ENCODE measurements around the gene USP7. TPM values are rescaled to one million over a fixed set of nuclear protein-coding genes. Genes with fewer than 3 reads are reported as not detected.

USP7 gene
- polyA plus RNA-seq, 1 donor = 110 TPM

DNA sequence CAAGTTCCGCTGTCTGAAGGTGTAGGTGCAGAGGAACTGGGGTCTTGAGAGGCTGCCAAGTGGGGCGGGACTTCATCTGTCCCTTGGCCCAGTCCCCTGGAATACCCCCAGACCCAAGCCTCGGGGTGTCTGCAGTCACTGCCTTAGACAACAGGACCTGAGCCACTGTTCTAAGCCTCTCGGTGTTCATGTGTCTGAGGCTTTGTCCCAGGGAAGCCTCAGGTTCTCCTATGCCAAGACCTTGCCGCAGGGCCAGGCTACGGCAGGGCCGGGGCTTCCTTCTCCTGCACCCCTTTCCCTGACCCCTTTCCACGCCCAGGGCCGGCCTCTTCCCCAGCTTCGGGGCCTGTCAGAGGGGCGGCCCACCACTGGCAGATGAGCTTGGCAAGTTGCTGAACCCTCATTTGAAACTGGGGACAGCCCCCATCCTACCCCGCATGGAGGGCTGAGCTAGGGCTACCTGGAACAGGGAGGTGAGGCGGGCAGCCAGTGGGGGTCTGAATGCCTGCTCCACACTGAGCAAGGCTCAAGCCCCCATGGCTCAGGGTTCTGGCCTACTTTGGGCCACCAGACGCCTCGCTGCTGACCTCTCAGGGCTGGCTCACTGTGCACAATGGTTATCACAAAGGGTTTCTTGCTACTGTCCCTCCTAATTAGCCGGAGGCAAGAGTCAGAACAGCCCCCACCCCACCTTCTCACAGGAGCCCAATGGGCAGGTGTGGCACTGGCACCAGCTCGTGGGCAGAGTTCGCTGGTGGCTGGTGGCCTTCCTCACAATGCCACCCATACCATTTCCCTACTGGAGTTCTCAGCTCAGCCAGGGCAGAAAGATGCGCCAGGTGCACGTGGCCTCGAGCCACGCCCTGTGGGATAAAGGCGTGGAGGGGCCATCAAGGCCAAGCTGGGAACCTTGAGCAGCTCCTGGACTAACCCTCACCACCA lies 74.5 kb downstream of the USP7 start:
- Histone ChIP-seq H3K4me1 (ENCODE audit: control insufficient read depth, insufficient read depth, low read length) (peaks cover 29% of the 10 kb centered on the region), H3K4me3 (ENCODE audit: low read length) (no peak overlapping the region), H3K36me3 (ENCODE audit: control insufficient read depth, insufficient read depth, low read length) (peaks cover 53% of the 10 kb centered on the region), H3K27ac (ENCODE audit: low read length) (no peak overlapping the region), H3K27me3 (ENCODE audit: control insufficient read depth, insufficient read depth, low read length) (no peaks in the 10 kb centered on the region), H3K9me3 (ENCODE audit: control insufficient read depth, low read depth, low read length) (no peaks in the 10 kb centered on the region)
- WGBS (ENCODE audit: insufficient coverage, low lambda C conversion rate) = no CpG with 5 or more reads among the region's 23 CpGs
- DNase-seq = no peak

DNA sequence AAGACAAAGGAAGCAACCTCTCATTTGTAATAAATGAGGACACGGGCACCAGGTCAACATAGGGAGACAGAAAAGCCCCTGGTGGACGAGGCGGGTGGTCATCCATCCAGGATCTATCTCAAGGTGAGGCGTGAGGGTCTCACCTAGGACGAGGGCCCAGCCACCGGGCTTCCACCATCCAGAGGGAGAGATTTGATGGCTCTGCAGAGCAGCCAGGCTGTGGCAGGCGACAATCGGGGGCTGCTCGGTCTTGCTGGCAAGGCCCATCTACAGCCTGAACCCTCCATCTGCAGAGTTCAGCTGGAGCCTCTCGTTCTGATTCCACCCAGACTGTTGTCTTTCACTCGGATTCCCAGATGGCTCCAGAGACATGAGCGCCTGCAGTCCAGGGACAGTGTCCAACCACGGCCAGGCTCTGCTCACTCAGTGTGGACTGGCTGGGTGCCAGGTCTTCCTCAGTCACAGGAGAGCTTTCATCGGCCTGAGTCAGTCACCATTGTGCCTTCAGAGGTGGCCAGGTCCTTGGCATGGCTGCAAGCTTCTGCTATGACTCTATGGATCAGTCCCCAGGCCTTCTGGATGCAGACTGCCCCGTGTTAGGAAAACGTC lies 75.7 kb downstream of the USP7 start:
- Histone ChIP-seq H3K27ac (ENCODE audit: low read length) (no peak overlapping the region), H3K36me3 (ENCODE audit: control insufficient read depth, insufficient read depth, low read length) (peaks cover 42% of the 10 kb centered on the region), H3K4me1 (ENCODE audit: control insufficient read depth, insufficient read depth, low read length) (peaks cover 37% of the 10 kb centered on the region), H3K4me3 (ENCODE audit: low read length) (no peak overlapping the region), H3K9me3 (ENCODE audit: control insufficient read depth, low read depth, low read length) (no peaks in the 10 kb centered on the region), H3K27me3 (ENCODE audit: control insufficient read depth, insufficient read depth, low read length) (no peaks in the 10 kb centered on the region)
- no CpG with 5 or more reads among the region's 16 CpGs for WGBS (ENCODE audit: insufficient coverage, low lambda C conversion rate)
- no peak for DNase-seq

GRCh38 chr16:8887431-8887765 lies 76.3 kb downstream of the USP7 start:
- Histone ChIP-seq H3K9me3 (ENCODE audit: control insufficient read depth, low read depth, low read length) (no peaks in the 10 kb centered on the region), H3K27me3 (ENCODE audit: control insufficient read depth, insufficient read depth, low read length) (no peaks in the 10 kb centered on the region), H3K36me3 (ENCODE audit: control insufficient read depth, insufficient read depth, low read length) (peaks cover 36% of the 10 kb centered on the region), H3K27ac (ENCODE audit: low read length) (no peak overlapping the region), H3K4me3 (ENCODE audit: low read length) (no peak overlapping the region), H3K4me1 (ENCODE audit: control insufficient read depth, insufficient read depth, low read length) (peaks cover 42% of the 10 kb centered on the region)
- DNase-seq = no peak
- no CpG with 5 or more reads among the region's 6 CpGs for WGBS (ENCODE audit: insufficient coverage, low lambda C conversion rate)

DNA sequence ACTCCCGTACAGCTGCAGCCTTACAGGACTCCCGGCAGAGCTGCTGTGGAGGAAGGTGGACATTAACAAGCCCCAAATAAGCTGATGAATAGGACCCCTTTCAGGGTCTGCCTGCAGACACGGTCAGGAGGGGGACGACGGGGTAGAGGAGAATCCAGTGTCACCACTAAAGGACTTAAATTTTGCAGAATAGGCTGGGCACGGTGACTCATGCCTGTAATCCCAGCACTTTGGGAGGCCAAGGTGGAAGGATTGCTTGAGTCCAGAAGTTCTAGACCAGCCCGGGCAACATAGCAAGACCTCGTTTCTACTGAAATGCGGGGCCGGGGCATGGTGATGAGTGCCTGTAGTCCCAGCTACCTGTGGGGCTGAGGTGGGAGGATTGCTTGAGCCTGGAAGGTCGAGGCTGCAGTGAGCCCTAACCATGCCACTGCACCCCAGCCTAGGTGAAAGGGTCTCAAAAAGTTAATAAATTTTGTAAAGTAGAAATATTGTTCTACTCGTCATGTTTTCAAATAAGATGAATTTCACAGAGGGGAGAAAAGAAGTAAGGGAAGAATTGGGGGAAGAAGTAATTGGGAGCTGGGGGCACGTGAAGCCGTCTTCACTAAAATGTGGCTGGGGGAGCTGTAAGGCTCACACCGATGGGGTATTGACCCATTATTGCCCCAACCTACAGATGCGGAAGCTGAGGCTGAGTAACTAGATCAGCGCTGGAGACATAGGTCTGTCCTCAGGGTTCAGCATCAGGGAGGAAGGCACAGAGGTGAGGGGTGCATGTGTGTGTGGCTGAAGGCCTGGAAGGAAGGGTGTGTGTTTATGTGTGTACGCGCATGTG lies 76.9 kb downstream of the USP7 start:
- H3K27ac ChIP-seq (ENCODE audit: low read length) = peak overlapping the region; percentile 83
- H3K4me3 ChIP-seq (ENCODE audit: low read length) = no peak overlapping the region
- WGBS (ENCODE audit: insufficient coverage, low lambda C conversion rate) = 0% methylated on average over 1 of the region's 19 CpGs
- peaks cover 48% of the 10 kb centered on the region for H3K4me1 ChIP-seq (ENCODE audit: control insufficient read depth, insufficient read depth, low read length)
- no peaks in the 10 kb centered on the region for H3K27me3 ChIP-seq (ENCODE audit: control insufficient read depth, insufficient read depth, low read length)
- H3K36me3 ChIP-seq (ENCODE audit: control insufficient read depth, insufficient read depth, low read length) = peaks cover 30% of the 10 kb centered on the region
- H3K9me3 ChIP-seq (ENCODE audit: control insufficient read depth, low read depth, low read length) = no peaks in the 10 kb centered on the region
- no peak for DNase-seq

- Histone ChIP-seq H3K4me1 (ENCODE audit: control insufficient read depth, insufficient read depth, low read length) (peaks cover 56% of the 10 kb centered on the region), H3K27ac (ENCODE audit: low read length) (peak overlapping the region; percentile 83), H3K4me3 (ENCODE audit: low read length) (peak overlapping the region; percentile 42), H3K9me3 (ENCODE audit: control insufficient read depth, low read depth, low read length) (no peaks in the 10 kb centered on the region), H3K36me3 (ENCODE audit: control insufficient read depth, insufficient read depth, low read length) (peaks cover 21% of the 10 kb centered on the region), H3K27me3 (ENCODE audit: control insufficient read depth, insufficient read depth, low read length) (no peaks in the 10 kb centered on the region)
- DNase-seq = peak; percentile 92 to 96
- 56% methylated on average over 3 of the region's 20 CpGs for WGBS (ENCODE audit: insufficient coverage, low lambda C conversion rate)
Observed at GRCh38 chr16:8885674-8886592, 77.8 kb downstream of the USP7 start.

DNA sequence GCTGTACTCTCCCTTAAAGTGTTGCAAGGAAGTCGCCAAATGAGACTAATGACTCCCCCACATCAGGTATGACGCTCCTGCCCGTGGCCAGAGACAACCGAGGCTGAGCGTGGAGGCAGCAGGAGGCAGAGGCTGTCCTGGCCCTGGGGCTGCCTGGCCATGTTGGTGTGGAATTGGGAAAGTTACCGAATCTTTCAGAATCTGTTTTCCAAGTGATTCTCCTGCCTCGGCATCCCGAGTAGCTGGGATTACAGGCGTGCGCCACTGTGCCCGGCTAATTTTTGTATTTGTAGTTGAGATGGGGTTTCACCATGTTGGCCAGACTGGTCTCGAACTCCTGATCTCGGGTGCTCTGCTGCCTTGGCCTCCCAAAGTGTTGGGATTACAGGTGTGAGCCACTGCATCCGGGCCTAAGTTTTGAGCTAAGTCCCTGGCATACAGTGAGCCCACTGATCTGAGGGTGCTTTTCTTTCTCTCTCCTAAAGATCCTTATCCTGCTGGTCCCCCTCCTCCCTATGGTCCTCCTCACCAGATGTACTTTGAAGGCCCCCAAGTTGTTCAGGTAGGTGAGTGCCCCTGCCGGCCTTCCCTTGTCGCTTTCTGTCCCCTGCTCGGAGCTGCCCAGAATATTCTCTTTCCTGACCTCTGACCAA lies 80.9 kb downstream of the USP7 start:
- Histone ChIP-seq H3K9me3 (ENCODE audit: control insufficient read depth, low read depth, low read length) (no peaks in the 10 kb centered on the region), H3K4me3 (ENCODE audit: low read length) (no peak overlapping the region), H3K4me1 (ENCODE audit: control insufficient read depth, insufficient read depth, low read length) (peaks cover 70% of the 10 kb centered on the region), H3K27me3 (ENCODE audit: control insufficient read depth, insufficient read depth, low read length) (no peaks in the 10 kb centered on the region), H3K36me3 (ENCODE audit: control insufficient read depth, insufficient read depth, low read length) (peaks cover 8% of the 10 kb centered on the region), H3K27ac (ENCODE audit: low read length) (peak overlapping the region; percentile 53)
- DNase-seq = no peak
- no CpG with 5 or more reads among the region's 17 CpGs for WGBS (ENCODE audit: insufficient coverage, low lambda C conversion rate)

- H3K27ac ChIP-seq (ENCODE audit: low read length) = peak within 1 kb of the TSS; percentile 53
Observed at GRCh38 chr16:8882041-8882617, 81.6 kb downstream of the USP7 start, which contains the start of gene LITAFD. LITAFD (plus strand) TSS chr16:8882351; CDS start chr16:8884356, 2,005 bp downstream.

GRCh38 chr16:8880839-8881510 lies 82.7 kb downstream of the USP7 start:
- Histone ChIP-seq H3K4me3 (ENCODE audit: low read length) (no peak overlapping the region), H3K27me3 (ENCODE audit: control insufficient read depth, insufficient read depth, low read length) (no peaks in the 10 kb centered on the region), H3K36me3 (ENCODE audit: control insufficient read depth, insufficient read depth, low read length) (no peaks in the 10 kb centered on the region), H3K9me3 (ENCODE audit: control insufficient read depth, low read depth, low read length) (no peaks in the 10 kb centered on the region), H3K27ac (ENCODE audit: low read length) (peak overlapping the region; percentile 53), H3K4me1 (ENCODE audit: control insufficient read depth, insufficient read depth, low read length) (peaks cover 59% of the 10 kb centered on the region)
- DNase-seq = no peak
- WGBS (ENCODE audit: insufficient coverage, low lambda C conversion rate) = no CpG with 5 or more reads among the region's 8 CpGs

More at GRCh38 chr16:8882041-8882617, 81.6 kb downstream of the USP7 start, which contains the start of gene LITAFD:
- no CpG with 5 or more reads among the region's 10 CpGs for WGBS (ENCODE audit: insufficient coverage, low lambda C conversion rate)
- H3K4me3 ChIP-seq (ENCODE audit: low read length) = no peak within 1 kb of the TSS
- no peaks in the 10 kb centered on the region for H3K27me3 ChIP-seq (ENCODE audit: control insufficient read depth, insufficient read depth, low read length)
- DNase-seq = no peak
- peaks cover under 1% of the 10 kb centered on the region for H3K36me3 ChIP-seq (ENCODE audit: control insufficient read depth, insufficient read depth, low read length)
- H3K9me3 ChIP-seq (ENCODE audit: control insufficient read depth, low read depth, low read length) = no peaks in the 10 kb centered on the region
- H3K4me1 ChIP-seq (ENCODE audit: control insufficient read depth, insufficient read depth, low read length) = peaks cover 70% of the 10 kb centered on the region

Data from large intestine (tissue), 3 donors.